NCI-H2171 (cell line): ENCODE results near the gene CREBZF.
"Not testable (repeated sequence)": the region's sequence is repeated elsewhere in the genome, so short reads cannot be mapped to it uniquely, and the experiment has no call there.

Experiments used
- DNase-seq: peaks from one replicate; lab custom pipeline; 2025; lab: John Stamatoyannopoulos, UW

The CREBZF gene

GRCh38 chr11:85626496-85626895, 38.4 kb downstream of the CREBZF start:
- no peak for DNase-seq

- no peak for DNase-seq
Measured at GRCh38 chr11:85620256-85620655, 44.7 kb downstream of the CREBZF start.

GRCh38 chr11:85619499-85619898, 45.4 kb downstream of the CREBZF start:
- DNase-seq = no peak

GRCh38 chr11:85611643-85612042, 53.3 kb downstream of the CREBZF start:
- DNase-seq = not testable (repeated sequence)
